ENCODE measurements around the gene USP17L27. TPM values are rescaled to one million over a fixed set of nuclear protein-coding genes. Genes with fewer than 3 reads are reported as not detected.
"Not testable (repeated sequence)": the region's sequence is repeated elsewhere in the genome, so short reads cannot be mapped to it uniquely, and the experiment has no call there.

The USP17L27 gene
- total and polyA plus RNA-seq, 2 of the 13 experiments (the other 11 are each of a cell fraction or from before 2014, with no cell fraction given) = not detected

DNA sequence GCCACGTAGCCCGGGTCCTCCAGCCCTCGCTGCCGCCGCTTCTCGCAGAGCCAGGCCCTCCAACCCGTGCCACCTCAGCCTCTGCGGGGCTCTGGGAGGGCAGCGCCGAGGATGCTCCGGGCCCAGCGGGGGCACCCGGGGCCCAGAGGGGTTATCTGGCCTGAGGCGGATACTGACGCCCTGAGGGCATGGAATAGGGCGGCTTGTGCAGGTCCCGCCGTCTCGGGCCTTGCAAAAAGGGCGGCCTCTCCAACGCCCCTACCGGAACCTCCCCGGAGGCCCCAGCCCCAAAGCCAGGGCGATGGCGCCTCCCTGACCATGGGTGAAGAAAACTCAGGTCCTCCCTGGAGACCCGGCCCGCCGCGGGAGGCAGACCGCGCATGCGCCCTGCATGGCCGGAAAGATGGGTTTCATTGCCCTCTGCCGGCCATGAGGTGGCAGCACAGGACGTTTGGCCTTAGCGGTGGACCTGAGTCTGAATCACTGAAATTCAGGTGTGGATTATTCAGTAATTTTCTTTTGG is 37.1 kb downstream of the USP17L27 start:
- in situ Hi-C loops (cut with HindIII; ENCODE audit: extremely low pct_ligation_motif_present, low pct_unique_long_range_greater_than_20kb); H3K27ac ChIP-seq (ENCODE audit: extremely low read length, insufficient read depth, low read length); POLR2A ChIA-PET; H3K4me1 ChIP-seq (ENCODE audit: insufficient read depth, low read length); FAIRE-seq; H2AFZ ChIP-seq (ENCODE audit: low read length); BruUV-seq (replicated peaks); CTCF ChIA-PET (ENCODE audit: low intra/inter-chr PET ratio, low total read pairs); intact Hi-C loops (cut with micrococcal nuclease; ENCODE audit: unreplicated experiment); H3K36me3 ChIP-seq (replicated peaks in 1 of 2; ENCODE audit: control insufficient read depth in 1 of 2, insufficient read depth in 2 of 2, low read length in 2 of 2); H3K9ac ChIP-seq (ENCODE audit: insufficient read depth, low read depth, low read length); H3K27me3 ChIP-seq (ENCODE audit: control insufficient read depth in 1 of 2, insufficient read depth in 2 of 2, low read length in 2 of 2); DNase-seq (ENCODE audit: low spot score); H3K9me3 ChIP-seq (ENCODE audit: low read length); H4K20me1 ChIP-seq (ENCODE audit: insufficient read depth, low read length); H3K79me2 ChIP-seq (ENCODE audit: insufficient read depth, low read length): not testable (repeated sequence)
- peak; percentile 50; the same call in 2 of the 3 replicates for ATAC-seq
- Histone ChIP-seq H3K4me2 (ENCODE audit: low read depth, low read length) (peak overlapping the region; percentile 55; the same call in 1 of the 2 replicates), H3K4me3 (replicated peaks in 1 of 3; ENCODE audit: insufficient read depth in 1 of 3, low read depth in 2 of 3, low read length in 3 of 3) (peak overlapping the region in 1 of 3 experiments; percentile 35; a peak in 1 of 6 replicates)
- TF ChIP-seq RAD21 (CRISPR knock-in tag; IDR thresholded peaks at IDR 0.05) (peak; percentile 38; the same call in 1 of the 2 replicates), STAG1 (CRISPR knock-in tag; IDR thresholded peaks at IDR 0.05) (peak; percentile 55), GABPB1 (CRISPR knock-in tag; IDR thresholded peaks at IDR 0.05) (peak; percentile 82), KDM2A (CRISPR knock-in tag; IDR thresholded peaks at IDR 0.05; ENCODE audit: borderline replicate concordance, low read depth) (peak; percentile 26; the same call in 1 of the 2 replicates)
- TF ChIP-seq, protein P1, sequence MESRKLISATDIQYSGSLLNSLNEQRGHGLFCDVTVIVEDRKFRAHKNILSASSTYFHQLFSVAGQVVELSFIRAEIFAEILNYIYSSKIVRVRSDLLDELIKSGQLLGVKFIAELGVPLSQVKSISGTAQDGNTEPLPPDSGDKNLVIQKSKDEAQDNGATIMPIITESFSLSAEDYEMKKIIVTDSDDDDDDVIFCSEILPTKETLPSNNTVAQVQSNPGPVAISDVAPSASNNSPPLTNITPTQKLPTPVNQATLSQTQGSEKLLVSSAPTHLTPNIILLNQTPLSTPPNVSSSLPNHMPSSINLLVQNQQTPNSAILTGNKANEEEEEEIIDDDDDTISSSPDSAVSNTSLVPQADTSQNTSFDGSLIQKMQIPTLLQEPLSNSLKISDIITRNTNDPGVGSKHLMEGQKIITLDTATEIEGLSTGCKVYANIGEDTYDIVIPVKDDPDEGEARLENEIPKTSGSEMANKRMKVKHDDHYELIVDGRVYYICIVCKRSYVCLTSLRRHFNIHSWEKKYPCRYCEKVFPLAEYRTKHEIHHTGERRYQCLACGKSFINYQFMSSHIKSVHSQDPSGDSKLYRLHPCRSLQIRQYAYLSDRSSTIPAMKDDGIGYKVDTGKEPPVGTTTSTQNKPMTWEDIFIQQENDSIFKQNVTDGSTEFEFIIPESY (CRISPR knock-in tag; IDR thresholded peaks at IDR 0.05) = peak; percentile 43; the same call in 1 of the 2 replicates
- TF ChIP-seq, protein P2, sequence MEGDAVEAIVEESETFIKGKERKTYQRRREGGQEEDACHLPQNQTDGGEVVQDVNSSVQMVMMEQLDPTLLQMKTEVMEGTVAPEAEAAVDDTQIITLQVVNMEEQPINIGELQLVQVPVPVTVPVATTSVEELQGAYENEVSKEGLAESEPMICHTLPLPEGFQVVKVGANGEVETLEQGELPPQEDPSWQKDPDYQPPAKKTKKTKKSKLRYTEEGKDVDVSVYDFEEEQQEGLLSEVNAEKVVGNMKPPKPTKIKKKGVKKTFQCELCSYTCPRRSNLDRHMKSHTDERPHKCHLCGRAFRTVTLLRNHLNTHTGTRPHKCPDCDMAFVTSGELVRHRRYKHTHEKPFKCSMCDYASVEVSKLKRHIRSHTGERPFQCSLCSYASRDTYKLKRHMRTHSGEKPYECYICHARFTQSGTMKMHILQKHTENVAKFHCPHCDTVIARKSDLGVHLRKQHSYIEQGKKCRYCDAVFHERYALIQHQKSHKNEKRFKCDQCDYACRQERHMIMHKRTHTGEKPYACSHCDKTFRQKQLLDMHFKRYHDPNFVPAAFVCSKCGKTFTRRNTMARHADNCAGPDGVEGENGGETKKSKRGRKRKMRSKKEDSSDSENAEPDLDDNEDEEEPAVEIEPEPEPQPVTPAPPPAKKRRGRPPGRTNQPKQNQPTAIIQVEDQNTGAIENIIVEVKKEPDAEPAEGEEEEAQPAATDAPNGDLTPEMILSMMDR (CRISPR knock-in tag; IDR thresholded peaks at IDR 0.05) = peak; percentile 51
- TF ChIP-seq, protein P3, sequence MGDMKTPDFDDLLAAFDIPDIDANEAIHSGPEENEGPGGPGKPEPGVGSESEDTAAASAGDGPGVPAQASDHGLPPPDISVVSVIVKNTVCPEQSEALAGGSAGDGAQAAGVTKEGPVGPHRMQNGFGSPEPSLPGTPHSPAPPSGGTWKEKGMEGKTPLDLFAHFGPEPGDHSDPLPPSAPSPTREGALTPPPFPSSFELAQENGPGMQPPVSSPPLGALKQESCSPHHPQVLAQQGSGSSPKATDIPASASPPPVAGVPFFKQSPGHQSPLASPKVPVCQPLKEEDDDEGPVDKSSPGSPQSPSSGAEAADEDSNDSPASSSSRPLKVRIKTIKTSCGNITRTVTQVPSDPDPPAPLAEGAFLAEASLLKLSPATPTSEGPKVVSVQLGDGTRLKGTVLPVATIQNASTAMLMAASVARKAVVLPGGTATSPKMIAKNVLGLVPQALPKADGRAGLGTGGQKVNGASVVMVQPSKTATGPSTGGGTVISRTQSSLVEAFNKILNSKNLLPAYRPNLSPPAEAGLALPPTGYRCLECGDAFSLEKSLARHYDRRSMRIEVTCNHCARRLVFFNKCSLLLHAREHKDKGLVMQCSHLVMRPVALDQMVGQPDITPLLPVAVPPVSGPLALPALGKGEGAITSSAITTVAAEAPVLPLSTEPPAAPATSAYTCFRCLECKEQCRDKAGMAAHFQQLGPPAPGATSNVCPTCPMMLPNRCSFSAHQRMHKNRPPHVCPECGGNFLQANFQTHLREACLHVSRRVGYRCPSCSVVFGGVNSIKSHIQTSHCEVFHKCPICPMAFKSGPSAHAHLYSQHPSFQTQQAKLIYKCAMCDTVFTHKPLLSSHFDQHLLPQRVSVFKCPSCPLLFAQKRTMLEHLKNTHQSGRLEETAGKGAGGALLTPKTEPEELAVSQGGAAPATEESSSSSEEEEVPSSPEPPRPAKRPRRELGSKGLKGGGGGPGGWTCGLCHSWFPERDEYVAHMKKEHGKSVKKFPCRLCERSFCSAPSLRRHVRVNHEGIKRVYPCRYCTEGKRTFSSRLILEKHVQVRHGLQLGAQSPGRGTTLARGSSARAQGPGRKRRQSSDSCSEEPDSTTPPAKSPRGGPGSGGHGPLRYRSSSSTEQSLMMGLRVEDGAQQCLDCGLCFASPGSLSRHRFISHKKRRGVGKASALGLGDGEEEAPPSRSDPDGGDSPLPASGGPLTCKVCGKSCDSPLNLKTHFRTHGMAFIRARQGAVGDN (CRISPR knock-in tag; IDR thresholded peaks at IDR 0.05) = peak; percentile 19; the same call in 1 of the 2 replicates
- WGBS (ENCODE audit: low lambda C conversion rate) = 27% methylated on average over 19 of the region's 36 CpGs

Measured in HepG2 (cell line).